GM21825 (cell line): ENCODE measurements around the gene FOXK1.
A peak's percentile ranks its signal among the peaks of the same experiment; 100 is the strongest.

Experiments
- ATAC-seq: cut with Tn5 transposase; IDR thresholded peaks from one replicate; pipeline ENCODE4 v1.9.1; 2021; ENCODE audit warnings: mild to moderate bottlenecking, moderate library complexity; ENCODE audit not compliant: unreplicated experiment

The FOXK1 gene

DNA sequence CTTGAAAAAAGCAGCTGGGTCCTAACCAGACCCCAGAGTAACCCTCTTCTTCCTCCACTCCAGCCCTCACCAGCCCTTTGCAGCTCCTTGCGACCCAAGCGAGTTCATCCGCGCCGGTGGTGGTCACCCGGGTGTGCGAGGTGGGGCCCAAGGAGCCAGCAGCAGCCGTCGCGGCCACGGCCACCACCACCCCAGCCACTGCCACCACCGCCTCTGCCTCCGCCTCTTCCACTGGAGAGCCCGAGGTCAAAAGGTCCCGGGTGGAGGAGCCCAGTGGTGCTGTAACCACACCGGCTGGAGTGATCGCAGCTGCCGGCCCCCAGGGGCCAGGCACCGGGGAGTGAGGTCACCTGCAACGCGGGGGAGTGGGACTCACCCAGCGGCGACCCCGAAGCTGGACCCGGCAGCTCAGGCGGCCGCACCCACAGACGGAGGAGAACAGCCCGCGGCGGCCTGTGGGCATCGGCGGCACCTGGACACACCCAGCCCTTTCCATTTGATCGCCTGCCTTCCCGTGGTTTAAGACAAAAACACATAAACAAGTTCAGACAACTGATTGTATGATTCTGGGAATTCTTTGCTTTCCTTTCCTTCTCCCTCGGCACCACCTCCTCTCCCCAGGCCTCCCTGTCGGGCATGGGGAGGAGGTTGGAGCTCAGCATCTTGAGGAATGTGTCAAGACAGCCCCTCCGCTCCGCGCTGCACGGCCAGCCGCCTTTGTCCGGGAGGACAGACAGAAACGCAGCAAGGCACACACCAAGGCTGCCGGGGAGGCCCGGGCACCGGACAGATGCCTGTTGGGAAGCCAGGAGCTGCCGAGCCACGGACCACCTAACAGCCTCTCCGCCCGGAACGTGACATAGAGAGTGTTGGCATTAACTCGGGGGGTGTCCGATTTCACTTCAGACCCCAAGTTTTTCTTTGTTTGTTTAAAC, 80.3 kb downstream of the FOXK1 start:
- no peak for ATAC-seq

DNA sequence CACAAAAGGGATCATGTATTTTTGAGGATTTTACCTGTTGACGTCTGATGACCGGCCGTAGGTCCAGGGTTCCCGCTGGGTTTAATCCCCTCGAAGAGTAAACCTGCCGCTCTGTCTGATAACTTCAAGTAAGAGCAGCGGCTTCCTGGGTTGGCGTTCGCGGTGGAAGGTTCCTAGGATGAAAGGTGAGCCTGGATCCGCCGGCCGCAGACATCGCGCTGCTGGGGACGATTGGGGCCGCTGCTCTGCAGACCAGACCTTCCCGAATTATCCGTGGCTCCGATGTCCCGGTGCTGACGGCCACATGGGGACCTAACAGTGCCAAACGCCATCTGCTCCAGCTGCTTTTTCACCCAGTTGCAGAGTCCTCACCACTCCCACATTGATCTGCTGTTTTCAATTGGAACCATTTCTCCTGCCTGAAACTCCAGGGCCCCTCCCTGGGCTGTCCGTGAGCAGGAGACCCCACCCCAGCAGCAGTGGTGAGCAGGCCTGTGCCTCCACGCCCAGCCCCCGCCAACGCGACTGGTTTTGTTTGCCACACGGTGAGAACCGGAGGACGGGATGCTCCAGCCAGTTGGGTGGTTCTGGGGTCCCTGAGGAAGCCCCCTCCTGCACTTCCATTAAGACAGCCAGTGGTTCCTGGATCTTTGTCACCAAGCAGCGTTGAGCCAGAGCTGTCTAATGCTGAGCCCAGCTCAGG, 81.1 kb downstream of the FOXK1 start:
- ATAC-seq: no peak

- ATAC-seq: no peak
Measured at GRCh38 chr7:4763794-4764185, 81.7 kb downstream of the FOXK1 start.

- no peak for ATAC-seq
Measured at GRCh38 chr7:4764402-4765007, 82.4 kb downstream of the FOXK1 start.

DNA sequence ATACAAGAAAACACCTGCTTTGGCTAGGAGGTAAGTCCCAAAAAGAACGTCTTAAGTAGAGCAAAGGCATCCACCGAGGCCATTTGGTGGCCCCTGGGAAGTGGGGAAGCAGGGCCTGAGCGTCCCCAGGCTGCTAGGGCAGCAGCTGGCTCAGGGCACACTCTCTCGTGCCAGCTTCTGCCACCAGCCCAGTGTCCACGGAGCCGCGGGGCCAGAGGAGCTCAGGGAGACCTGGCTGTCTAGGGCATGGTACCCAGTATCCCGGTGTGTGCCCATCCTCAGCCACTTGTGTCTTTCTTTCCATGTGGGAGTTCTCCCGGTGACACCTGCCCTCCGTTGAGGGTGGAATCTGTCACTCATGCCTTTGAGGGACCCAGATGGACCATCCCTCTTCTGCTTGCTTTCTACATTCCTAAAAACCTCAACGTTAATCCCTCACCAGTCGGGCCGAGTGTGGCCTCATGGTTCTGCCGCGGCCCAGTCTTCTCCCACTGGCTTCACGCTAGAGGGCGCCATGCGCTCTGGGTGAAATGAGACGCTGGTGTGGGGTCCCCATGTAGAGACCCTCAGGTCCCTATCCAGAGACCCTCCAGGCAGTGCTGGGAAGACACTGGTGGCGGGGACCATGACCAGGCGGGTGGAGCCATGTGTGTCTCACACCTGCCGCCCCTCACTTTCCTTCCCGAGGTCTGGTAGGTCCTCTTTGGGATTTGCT, 83.8 kb downstream of the FOXK1 start:
- no peak for ATAC-seq

- ATAC-seq: no peak
Measured at GRCh38 chr7:4766666-4767519, 84.8 kb downstream of the FOXK1 start.

- no peak for ATAC-seq
Measured at GRCh38 chr7:4768597-4769569, 86.8 kb downstream of the FOXK1 start.

DNA sequence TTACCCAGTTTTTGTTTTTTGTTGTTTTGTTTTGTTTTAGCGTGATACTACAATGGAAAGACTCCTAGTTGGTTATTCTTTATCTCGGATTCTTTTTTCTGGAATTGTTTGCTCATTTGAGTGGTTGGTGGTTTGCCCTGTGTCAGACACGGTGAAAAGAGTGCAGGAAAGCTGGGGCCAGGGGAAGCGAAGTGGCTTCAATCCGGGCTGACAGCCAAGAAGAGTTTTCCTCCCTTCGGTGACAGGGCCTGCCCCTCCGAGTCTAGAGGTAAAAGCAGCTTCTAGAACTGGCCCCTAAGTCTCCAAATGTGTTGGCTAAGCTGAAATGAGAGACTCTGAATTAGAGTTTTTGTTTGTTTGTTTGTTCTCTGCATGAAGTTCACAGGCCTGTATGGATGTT, 87.7 kb downstream of the FOXK1 start:
- no peak for ATAC-seq

DNA sequence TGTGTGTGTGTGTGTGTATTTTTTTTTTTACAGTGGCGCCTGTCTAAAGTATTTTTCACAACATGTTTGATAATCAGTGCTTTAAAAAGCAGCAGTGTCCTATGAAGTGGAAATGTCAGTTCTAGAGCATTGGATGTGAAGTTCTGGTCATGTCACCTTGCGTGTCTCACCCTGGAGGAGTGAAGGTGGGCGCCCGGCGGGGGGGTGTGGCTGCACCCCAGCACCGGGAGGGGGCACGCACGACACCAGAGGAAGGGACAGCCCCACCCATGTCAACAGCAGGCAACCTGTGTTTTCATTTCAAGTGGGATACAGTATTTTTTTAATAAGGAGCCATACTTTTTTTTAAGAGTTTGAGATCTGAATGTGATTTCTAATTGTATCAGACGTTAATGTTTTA, 88.8 kb downstream of the FOXK1 start:
- no peak for ATAC-seq

DNA sequence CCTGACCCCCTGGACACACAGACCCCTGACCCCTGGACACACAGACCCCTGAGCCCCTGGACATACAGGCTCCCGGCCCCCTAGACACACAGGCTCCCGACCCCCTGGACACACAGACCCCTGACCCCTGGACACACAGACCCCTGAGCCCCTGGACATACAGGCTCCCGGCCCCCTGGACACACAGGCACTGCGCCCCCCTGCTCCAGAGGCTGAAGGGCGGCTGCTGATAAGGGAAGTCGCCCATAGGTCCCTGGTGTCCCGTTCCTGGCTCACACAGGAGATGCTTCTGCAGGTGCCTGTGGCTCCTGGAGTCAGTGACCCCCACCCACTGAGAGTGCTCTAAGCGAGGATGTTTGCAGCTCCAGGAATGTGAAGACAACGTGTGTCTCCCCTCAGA, 89.6 kb downstream of the FOXK1 start:
- ATAC-seq: no peak

DNA sequence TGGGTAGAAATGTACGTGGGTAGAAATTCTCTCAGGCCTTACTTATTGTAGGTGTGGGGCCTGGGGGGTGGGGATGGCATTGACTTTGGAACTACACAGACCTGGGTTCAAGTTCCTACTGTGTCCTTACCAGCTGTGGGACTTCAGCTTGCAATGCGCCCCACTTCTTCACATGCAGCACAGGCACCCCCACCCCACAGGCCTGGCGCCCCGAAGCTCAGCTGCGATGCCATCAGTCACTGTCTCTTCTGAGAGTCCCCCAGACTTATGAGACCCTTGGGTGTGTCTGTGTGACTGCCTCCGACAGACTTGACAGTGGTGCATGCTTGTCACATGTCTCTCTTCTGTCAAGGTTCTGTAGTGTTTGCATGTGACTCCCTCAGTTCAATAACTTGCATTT, 90.2 kb downstream of the FOXK1 start:
- no peak for ATAC-seq

GRCh38 chr7:4774007-4774406, 91.9 kb downstream of the FOXK1 start:
- no peak for ATAC-seq

- ATAC-seq: peak; percentile 32
Measured at GRCh38 chr7:4774658-4775249, 92.7 kb downstream of the FOXK1 start.

GRCh38 chr7:4775250-4775847, 93.3 kb downstream of the FOXK1 start, which contains the start of gene AP5Z1:
AP5Z1 (plus strand) TSS chr7:4775623; CDS start chr7:4775716, 93 bp downstream.
- ATAC-seq: peak; percentile 92

DNA sequence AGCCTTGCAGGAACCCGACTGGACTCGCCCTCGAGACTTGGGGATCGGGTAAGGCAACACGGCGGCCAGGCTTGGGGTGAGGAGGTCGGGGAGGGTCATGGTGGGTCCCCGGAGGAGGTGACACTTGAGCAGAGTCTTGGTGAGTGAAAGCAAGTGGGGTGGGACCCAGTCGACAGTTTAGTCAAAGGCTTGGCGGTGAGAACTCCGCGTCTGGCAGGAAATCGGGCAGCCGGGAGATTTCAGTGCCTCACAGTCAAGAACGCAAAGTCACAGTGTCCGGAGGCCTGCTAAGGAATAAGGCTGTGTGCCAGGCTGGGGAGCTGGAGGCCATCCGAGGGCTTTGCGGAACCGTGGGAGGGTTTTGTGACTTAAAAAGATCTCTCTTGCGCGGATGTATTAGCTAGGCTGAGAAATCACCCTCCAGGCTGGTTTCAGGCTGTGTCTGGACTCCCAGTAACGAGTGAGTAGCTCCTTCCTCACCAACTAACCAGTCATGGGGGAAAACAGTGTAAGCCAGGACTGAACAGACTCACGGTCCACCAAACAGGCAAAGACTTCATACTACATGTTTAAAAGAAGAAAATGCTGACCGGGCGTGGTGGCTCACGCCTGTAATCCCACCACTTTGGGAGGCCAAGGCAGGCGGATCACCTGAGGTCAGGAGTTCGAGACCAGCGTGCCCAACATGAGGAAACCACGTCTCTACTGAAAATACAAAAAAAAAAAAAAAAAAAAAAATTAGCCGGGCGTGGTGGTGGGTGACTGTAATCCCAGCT, 93.9 kb downstream of the FOXK1 start:
- no peak for ATAC-seq

- ATAC-seq: no peak
Measured at GRCh38 chr7:4779118-4779517, 97.0 kb downstream of the FOXK1 start.

DNA sequence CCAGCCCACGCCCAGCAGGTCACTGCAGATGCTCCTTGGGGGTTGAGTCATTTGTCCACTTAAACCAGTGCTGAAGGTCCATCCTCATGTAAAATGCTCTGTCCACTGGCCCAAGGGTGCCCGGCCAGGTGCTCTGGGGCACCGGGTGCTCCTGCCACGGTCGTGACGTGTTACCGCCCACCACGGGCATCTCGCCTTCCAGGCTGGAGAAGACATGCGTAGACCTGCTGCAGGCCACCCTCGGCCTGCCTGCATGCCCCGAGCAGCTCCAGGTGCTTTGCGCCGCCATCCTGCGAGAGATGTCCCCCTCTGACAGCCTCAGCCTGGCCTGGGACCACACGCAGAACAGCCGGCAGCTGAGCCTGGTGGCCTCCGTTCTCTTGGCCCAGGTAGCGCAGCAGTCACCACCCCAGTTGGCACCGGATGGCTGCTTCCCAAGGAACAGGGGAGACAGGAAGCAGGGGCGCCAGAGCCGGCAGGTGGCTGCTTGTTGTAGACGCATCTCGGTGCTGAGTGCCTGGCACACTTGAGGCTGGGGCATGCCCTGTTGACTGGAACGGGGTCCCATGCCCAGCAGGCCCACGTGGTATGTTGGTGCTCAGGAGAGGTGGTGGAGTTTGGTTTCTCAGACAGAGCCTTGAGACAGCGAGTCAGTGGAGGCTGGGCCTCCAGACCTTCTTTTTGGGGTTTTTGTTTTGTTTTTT, 99.4 kb downstream of the FOXK1 start:
- no peak for ATAC-seq
